ENCODE measurements around the gene ARRDC1.
A peak's percentile ranks its signal among the peaks of the same experiment; 100 is the strongest.

DNA sequence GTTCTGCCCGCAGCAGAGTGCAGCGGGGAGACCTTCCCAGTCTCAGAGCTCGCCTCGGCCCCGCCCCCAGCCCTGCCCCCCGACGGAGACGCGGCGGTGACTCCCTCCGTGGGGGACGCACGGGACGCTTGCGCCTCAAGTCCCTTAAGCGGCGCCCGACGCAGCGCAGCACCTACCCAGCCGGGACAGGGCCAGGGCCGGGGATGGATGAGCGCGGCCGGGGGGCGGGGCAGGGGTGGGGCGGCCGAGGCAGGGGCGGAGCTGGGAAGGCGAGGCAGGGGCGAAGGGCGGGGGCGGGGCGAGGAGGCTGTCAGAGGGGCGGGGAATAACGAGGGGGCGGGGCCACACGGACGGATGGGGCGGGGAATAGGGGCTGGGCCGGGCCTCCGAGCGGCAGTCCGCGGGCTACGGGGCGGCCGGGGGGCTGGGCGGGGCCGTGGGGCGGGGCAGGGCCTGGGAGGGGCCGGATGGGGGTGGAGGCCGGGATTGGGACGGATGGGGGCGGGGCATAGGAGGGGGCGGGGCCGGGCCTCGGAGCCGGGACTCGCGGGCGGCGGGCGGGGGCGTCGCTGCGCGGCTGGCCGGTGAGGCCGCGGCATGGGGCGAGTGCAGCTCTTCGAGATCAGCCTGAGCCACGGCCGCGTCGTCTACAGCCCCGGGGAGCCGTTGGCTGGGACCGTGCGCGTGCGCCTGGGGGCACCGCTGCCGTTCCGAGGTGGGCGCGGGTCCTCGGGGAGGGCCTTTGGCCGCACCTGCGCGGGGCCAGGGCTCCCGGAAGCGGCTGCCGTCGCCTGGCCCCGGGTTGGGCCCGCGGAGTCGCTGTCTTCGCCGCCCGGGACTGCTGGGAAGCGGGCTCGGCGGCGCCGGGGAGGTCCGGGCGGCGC lies at the start of gene ARRDC1:
- TF ChIP-seq POLR2A (IDR thresholded peaks at IDR 0.05; ENCODE audit: low read depth, low read length): peak; percentile 44; the same call in 1 of the 2 replicates
- TF ChIP-seq TAF1 (IDR thresholded peaks at IDR 0.05; ENCODE audit: low read depth, low read length): peak; percentile 50; the same call in 1 of the 2 replicates
- no peak for TF ChIP-seq SPI1 (IDR thresholded peaks at IDR 0.05; ENCODE audit: low read depth, low read length)
- 0 out of 2 replicates have a peak, but pooled peaks have one; percentile 44 for TF ChIP-seq POLR2AphosphoS5 (IDR thresholded peaks at IDR 0.05; ENCODE audit: low read depth, low read length)
- TF ChIP-seq PAX5 (IDR thresholded peaks at IDR 0.05; ENCODE audit: insufficient read depth, low read length, severe bottlenecking): no peak

Measured in GM12891 (cell line).